HuH-7.5 (cell line): ENCODE results near the gene ZDHHC11.
"Not testable (repeated sequence)": the region's sequence is repeated elsewhere in the genome, so short reads cannot be mapped to it uniquely, and the experiment has no call there.

Source experiments
- DNase-seq: peaks from one replicate; pipeline ENCODE4 v3.0.0; 2011; ENCODE audit warnings: low spot score

Gene ZDHHC11

DNA sequence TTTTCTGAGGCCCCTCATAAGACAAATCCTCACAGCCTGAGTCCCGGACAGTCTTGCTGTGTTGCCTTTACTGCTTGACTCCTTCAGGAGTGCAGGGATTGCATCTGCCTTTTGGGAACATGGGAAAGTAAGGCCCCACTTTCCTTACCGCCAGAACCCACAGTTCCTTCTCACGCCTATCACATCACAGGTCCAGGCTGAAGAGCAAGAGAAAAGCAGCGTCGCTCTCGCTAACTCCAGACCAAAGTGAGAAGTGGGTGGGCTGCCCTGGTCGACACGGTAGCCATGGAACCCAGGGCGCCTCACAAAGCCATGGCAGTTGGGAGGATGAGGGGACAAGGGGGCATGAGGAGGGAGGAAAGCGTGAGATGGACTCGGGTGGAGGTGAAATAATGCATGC is 7.9 kb upstream of the ZDHHC11 start:
- DNase-seq: no peak

GRCh38 chr5:856531-857425 is 6.0 kb upstream of the ZDHHC11 start:
- no peak for DNase-seq

DNA sequence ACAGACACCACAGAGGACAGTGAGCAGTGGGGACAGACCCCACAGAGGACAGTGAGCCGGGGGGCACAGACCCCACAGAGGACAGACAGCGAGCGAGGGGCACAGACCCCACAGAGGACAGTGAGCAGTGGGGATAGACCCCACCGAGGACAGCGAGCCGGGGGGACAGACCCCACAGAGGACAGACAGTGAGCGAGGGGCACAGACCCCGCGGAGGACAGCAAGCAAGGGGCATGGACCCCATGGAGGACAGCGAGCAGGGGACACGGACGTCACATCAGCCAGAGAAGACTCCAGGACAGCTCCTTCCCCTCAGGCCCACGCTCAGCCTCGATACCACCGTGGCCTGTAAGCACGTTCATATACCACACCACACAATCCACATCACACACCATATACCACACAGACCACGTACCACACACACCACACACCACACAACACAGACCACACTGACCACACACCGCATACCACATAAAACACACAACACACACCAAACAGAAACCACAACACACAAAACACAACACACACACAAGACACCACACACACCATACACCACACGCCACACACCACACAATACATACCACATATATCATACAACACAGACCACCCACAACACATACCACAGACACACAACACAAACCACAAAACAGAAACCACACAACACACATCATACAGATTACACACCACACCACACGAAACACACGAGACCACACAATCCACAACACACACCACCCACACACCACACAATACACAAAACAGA is 5.2 kb upstream of the ZDHHC11 start:
- DNase-seq: no peak

- DNase-seq: no peak
These were observed 4.4 kb upstream of the ZDHHC11 start for GRCh38 chr5:854966-855743.

DNA sequence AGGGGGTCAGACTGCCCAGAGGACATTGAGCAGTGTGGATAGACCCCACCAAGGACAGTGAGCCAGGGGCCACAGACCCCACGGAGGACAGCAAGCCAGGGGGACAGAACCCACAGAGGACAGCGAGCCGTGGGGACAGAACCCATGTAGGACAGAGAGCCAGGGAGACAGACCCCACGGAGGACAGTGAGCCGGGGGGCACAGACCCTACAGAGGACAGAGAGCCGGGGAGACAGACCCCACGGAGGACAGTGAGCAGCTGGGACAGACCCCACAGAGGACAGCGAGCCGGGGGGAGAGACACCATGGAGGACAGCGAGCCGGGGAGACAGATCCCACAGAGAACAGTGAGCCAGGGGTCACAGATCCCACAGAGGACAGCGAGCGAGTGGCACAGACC is 3.4 kb upstream of the ZDHHC11 start:
- DNase-seq: no peak

DNA sequence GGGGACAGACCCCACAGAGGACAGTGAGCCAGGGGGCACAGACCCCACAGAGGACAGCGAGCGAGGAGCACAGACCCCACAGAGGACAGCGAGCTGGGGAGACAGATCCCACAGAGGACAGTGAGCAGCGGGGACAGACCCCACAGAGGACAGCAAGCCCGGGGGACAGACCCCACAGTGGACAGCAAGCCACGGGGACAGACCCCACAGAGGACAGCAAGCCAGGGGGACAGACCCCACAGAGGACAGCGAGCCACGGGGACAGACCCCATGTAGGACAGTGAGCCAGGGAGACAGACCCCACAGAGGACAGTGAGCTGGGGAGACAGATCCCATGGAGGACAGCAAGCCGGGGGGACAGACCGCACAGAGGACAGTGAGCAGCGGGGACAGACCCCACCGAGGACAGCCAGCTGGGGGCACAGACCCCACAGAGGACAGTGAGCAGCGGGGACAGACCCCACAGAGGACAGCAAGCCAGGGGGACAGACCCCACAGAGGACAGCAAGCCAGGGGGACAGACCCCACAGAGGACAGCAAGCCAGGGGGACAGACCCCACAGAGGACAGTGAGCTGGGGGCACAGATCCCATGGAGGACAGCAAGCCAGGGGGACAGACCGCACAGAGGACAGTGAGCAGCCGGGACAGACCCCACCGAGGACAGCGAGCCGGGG is 2.8 kb upstream of the ZDHHC11 start:
- DNase-seq: not testable (repeated sequence)

- no peak for DNase-seq
These were observed 1.9 kb upstream of the ZDHHC11 start for GRCh38 chr5:852431-853401.

GRCh38 chr5:852018-852417 is 1.2 kb upstream of the ZDHHC11 start:
- no peak for DNase-seq

DNA sequence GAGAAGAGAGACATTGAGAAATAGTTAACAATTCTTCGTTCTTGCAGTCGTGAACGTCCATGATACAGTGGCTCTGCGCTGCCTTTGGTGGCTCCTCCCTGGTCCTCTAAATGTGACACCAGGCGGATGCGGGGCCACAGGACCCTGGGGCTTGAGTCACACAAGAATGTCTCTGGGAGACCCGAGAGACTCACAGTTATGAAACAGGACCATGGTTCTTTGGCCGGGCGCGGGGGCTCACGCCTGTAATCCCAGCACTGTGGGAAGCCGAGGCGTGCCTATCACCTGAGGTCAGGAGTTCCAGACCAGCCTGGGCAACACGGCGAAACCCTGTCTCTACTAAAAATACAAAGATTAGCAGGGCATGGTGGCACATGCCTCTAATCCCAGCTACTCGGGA is 767 bp upstream of the ZDHHC11 start:
- no peak for DNase-seq

- no peak for DNase-seq
These were observed 290 bp upstream of the ZDHHC11 start for GRCh38 chr5:851076-851475.

- DNase-seq: peak; percentile 48
These were observed 1.0 kb downstream of the ZDHHC11 start for GRCh38 chr5:849651-850301.

- no peak for DNase-seq
These were observed 2.1 kb downstream of the ZDHHC11 start for GRCh38 chr5:848671-849111.

- not testable (repeated sequence) for DNase-seq
These were observed 3.0 kb downstream of the ZDHHC11 start for GRCh38 chr5:847736-848135.

- DNase-seq: not testable (repeated sequence)
These were observed 3.6 kb downstream of the ZDHHC11 start for GRCh38 chr5:847212-847611.

GRCh38 chr5:846602-847091 is 4.1 kb downstream of the ZDHHC11 start:
- DNase-seq: not testable (repeated sequence)

DNA sequence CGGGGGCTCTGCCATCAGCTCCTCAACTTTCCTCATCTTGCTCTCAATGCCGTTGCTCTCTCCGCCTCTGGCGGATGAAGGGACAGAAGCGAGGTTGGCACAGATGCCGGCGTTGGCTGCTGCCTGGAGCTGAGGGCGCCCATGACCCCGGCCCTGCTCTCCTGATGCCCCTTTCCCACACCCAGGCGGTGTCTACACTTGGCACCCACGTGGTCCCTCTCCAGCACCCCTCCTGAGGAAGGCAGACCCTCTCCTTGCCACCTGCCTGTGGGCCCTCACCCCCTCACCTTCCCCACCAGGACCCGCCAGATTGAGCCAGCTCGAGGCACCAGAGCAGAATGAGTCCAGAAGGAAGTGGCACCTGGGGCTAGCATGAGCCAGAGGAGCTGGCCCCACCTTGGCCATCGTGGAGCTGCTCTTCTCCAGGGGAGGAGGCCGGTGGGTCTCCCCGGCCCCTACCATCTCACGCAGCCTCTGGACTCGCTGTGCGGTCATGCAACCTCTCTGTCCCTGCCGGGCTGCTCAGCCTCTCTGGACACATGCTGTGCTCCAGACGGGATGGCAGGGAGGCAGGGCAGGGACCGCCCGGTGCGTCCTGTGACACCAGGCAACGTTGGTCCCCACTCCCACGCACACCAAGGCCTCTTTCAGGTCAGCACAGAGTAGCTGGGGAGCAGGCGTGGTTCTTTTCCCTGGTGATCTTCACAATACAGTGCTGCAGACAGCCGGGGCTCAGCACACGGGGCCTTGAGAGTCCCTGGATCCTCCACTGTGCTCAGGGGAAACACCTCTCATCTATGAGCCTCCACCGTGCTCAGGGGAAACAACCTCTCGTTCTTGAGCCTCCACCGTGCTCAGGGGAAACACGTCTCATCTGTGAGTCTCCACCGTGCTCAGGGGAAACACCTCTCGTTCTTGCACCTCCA is 4.8 kb downstream of the ZDHHC11 start:
- not testable (repeated sequence) for DNase-seq

GRCh38 chr5:845031-845675 is 5.6 kb downstream of the ZDHHC11 start:
- not testable (repeated sequence) for DNase-seq

GRCh38 chr5:844426-844825 is 6.4 kb downstream of the ZDHHC11 start:
- not testable (repeated sequence) for DNase-seq
